ENCODE results near the gene CDC42EP2.

DNA sequence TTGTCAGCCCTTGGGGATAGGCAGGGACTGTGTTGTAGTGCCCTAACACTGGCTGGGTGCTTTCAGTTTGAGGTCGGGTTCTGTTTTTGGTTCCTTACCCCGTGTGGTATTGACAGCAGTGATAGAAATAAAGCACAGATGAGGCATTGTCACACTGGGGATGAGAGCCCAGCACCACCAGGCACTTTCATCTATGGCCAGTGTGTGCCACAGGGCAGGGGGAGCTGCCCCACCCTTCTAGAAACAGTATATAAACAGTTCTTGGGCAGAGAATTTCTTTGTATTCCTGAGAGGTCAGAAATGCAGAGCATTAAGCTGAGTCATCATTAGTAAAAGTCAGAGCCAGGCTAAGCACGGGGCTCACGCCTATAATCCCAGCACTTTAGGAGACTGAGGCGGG is 23.1 kb upstream of the CDC42EP2 start:
- TF ChIP-seq POLR2AphosphoS5 (IDR thresholded peaks at IDR 0.05) (no peak), POLR2A (IDR thresholded peaks at IDR 0.05) (no peak), EP300 (IDR thresholded peaks at IDR 0.05) (no peak)
- TF ChIP-seq, protein P1, sequence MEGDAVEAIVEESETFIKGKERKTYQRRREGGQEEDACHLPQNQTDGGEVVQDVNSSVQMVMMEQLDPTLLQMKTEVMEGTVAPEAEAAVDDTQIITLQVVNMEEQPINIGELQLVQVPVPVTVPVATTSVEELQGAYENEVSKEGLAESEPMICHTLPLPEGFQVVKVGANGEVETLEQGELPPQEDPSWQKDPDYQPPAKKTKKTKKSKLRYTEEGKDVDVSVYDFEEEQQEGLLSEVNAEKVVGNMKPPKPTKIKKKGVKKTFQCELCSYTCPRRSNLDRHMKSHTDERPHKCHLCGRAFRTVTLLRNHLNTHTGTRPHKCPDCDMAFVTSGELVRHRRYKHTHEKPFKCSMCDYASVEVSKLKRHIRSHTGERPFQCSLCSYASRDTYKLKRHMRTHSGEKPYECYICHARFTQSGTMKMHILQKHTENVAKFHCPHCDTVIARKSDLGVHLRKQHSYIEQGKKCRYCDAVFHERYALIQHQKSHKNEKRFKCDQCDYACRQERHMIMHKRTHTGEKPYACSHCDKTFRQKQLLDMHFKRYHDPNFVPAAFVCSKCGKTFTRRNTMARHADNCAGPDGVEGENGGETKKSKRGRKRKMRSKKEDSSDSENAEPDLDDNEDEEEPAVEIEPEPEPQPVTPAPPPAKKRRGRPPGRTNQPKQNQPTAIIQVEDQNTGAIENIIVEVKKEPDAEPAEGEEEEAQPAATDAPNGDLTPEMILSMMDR (IDR thresholded peaks at IDR 0.05) = no peak
